ENCODE measurements around the gene RPS15A. TPM values are rescaled to one million over a fixed set of nuclear protein-coding genes. Genes with fewer than 3 reads are reported as not detected.

RPS15A gene
- polyA plus RNA-seq, 2 of the 4 experiments (the other 2 are of a cell fraction) = 1,817 to 4,362 TPM

DNA sequence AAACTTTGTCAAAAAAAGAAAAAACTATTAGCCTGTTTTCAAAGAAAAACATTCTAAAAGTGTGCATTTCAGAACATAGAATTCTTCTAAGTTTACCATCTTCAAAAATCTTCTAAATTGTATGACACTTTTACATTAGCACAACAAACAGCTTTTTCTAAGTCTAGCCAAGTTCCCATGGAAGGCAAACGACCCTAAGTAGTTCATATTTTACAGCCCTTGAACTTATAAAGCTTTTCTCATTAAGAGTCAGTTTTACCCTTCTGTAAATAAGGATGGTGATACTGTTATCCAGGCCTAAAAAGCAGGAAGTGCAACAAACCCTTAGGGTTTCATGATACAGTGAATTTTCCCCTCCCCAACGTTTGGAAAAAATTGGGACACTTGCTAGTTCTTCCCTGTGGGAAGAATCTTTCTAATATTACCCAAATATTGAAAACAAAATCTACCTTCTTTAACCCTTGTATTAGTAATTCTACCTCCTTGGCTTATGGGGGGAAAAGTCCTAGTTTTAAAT, 15.2 kb upstream of the RPS15A start:
- CTCF ChIA-PET = interaction anchor here (0.9 to 1.6 kb wide), 4 partner anchors 12 to 164 kb away, joined by 3 to 5 read pairs (median 3); no protein-coding TSS in a partner anchor
- Histone ChIP-seq H3K4me3 (no peak overlapping the region), H3K4me1 (peaks cover 34% of the 10 kb centered on the region), H3K9me3 (no peaks in the 10 kb centered on the region), H3K4me2 (no peak overlapping the region), H3K27ac (0 out of 6 replicates have a peak overlapping the region, but pooled peaks of 1 of the 2 experiments have one; percentile 17)
- TF ChIP-seq RAD21 (conservative IDR thresholded peaks at IDR 0.05 in 1 of 2, IDR thresholded peaks at IDR 0.05 in 1 of 2) (no peak), MAX (IDR thresholded peaks at IDR 0.05) (no peak), ZFP36 (IDR thresholded peaks at IDR 0.05; ENCODE audit: borderline replicate concordance, partially characterized antibody) (no peak), CBX8 (IDR thresholded peaks at IDR 0.05) (no peak), TFCP2L1 (CRISPR knock-in tag; IDR thresholded peaks at IDR 0.05) (no peak), NFE2L2 (conservative IDR thresholded peaks at IDR 0.05; ENCODE audit: low read length) (no peak)
- WGBS (ENCODE audit: missing lambda C conversion rate) = 17% methylated on average over 2 of the region's 2 CpGs
- no peak for ATAC-seq
- POLR2A ChIA-PET = no interaction called here
- DNase-seq (ENCODE audit: low read depth in 1 of 2, low spot score in 1 of 2) = no peak
- FAIRE-seq = no peak

DNA sequence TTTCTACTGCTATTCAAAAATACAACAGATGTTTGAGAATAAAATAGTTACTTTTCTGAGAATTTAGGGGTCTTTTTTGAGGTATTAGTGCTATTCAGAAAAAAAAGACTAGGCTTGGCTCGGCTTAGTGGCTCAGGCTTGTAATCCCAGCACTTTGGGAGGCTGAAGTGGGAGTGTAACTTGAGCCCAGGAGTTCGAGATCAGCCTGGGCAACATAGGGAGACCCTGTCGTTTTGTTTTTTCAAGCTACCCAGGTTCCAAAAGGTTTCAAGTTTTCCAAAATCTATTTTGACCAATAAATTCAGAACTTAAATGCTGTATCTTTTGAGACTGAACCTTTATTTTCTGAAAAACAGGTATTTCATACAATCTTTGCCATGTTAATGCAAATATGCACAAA, 14.4 kb upstream of the RPS15A start:
- TF ChIP-seq EHMT2 (IDR thresholded peaks at IDR 0.05; ENCODE audit: low read depth) = no peak
- no peak for TF ChIP-seq ZFP36 (IDR thresholded peaks at IDR 0.05; ENCODE audit: borderline replicate concordance, partially characterized antibody)
- TF ChIP-seq JUNB (IDR thresholded peaks at IDR 0.05) = no peak
- no peak for TF ChIP-seq ZSCAN20 (CRISPR knock-in tag; IDR thresholded peaks at IDR 0.05)
- TF ChIP-seq POLR2AphosphoS2 (conservative IDR thresholded peaks at IDR 0.05; ENCODE audit: low read length) = no peak
- TF ChIP-seq, protein P1, sequence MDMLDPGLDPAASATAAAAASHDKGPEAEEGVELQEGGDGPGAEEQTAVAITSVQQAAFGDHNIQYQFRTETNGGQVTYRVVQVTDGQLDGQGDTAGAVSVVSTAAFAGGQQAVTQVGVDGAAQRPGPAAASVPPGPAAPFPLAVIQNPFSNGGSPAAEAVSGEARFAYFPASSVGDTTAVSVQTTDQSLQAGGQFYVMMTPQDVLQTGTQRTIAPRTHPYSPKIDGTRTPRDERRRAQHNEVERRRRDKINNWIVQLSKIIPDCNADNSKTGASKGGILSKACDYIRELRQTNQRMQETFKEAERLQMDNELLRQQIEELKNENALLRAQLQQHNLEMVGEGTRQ (IDR thresholded peaks at IDR 0.05) = no peak
- TF ChIP-seq MAFK (IDR thresholded peaks at IDR 0.05; ENCODE audit: partially characterized antibody) = no peak
- TF ChIP-seq NFE2L2 (conservative IDR thresholded peaks at IDR 0.05; ENCODE audit: low read length) = no peak
- TF ChIP-seq POLR2A (IDR thresholded peaks at IDR 0.05; ENCODE audit: low read length) = no peak
- TF ChIP-seq CHD2 (IDR thresholded peaks at IDR 0.05; ENCODE audit: low read length, partially characterized antibody) = no peak
- no peak for TF ChIP-seq SREBF2 (IDR thresholded peaks at IDR 0.05)
- TF ChIP-seq FOSL2 (IDR thresholded peaks at IDR 0.05) = no peak
- TF ChIP-seq FOSL2 (CRISPR knock-in tag; IDR thresholded peaks at IDR 0.05) = no peak
- TF ChIP-seq NR3C1 (IDR thresholded peaks at IDR 0.05) = no peak
- no peak for TF ChIP-seq MAX (IDR thresholded peaks at IDR 0.05)
- no peak for TF ChIP-seq EHF (CRISPR knock-in tag; IDR thresholded peaks at IDR 0.05)
- CTCF ChIA-PET = interaction anchor here (1.0 to 1.6 kb wide), 4 partner anchors 11 to 142 kb away, joined by 3 to 5 read pairs (median 4); no protein-coding TSS in a partner anchor
- Histone ChIP-seq H3K4me3 (no peak overlapping the region), H3K4me1 (peaks cover 39% of the 10 kb centered on the region), H3K4me2 (peak overlapping the region; percentile 65), H3K27ac (peak overlapping the region; percentile 63 to 76), H3K9me3 (no peaks in the 10 kb centered on the region)
- POLR2A ChIA-PET = interaction anchor here (1.2 kb wide), 1 partner anchor 14 kb away, joined by 8 read pairs; the partner anchor contains the start of gene RPS15A
- no peak for DNase-seq (ENCODE audit: low read depth in 1 of 2, low spot score in 1 of 2)
- WGBS (ENCODE audit: missing lambda C conversion rate) = 15% methylated on average over 3 of the region's 3 CpGs
- no peak for FAIRE-seq
- ATAC-seq = no peak

DNA sequence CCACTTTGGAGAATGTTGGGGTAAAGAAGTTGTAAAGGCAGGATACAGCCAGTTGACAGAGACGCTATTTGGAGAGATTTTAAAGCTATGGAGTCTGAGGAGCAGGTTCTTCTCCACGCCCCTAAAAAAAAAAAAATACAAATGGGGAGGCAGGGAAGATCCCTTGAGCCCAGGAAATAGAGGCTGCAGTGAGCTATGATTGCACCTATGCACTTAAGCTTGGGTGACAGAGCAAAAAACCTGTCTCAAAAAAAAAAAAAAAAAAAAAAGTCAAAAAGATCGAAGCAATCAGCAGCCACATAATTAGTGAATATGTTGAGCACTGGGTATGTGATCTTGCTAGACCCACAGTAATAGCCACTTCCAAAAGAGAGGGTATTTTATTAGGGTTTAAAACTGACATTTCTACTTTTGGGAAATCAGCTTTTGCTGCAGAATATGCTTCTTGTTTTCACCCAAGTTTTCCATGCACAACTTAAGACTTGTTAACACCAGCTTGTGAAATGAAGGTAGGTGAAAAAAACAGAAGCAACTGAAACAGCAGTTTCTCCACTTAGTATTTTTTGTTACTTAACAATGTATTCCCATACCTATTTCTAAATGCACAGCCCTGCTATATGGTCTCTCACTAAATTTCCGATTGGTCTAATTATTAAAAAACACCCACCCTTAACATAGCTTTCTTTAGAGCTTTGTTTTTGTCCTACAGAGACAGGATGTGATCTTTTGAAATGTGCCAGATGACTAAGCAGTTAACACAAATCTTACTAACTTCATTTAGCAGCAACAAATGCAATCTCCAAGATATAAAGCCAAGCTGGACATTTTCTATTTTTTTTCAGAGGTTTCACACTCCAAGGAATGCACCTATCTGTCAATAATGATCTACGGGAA, 13.7 kb upstream of the RPS15A start:
- Histone ChIP-seq H3K9me3 (no peaks in the 10 kb centered on the region), H3K4me2 (peak overlapping the region; percentile 65), H3K4me3 (no peak overlapping the region), H3K4me1 (peaks cover 46% of the 10 kb centered on the region), H3K27ac (peak overlapping the region; percentile 63 to 76)
- ChIA-PET POLR2A (interaction anchor here (0.6 to 1.2 kb wide), 4 partner anchors 11 to 215 kb away, joined by 5 to 8 read pairs (median 6); partner anchors contain the start of gene RPS15A), CTCF (interaction anchor here (1.0 to 1.6 kb wide), 4 partner anchors 11 to 142 kb away, joined by 3 to 5 read pairs (median 4); no protein-coding TSS in a partner anchor)
- DNase-seq (ENCODE audit: low read depth in 1 of 2, low spot score in 1 of 2) (no peak), ATAC-seq (no peak), FAIRE-seq (no peak)
- 35% methylated on average over 5 of the region's 5 CpGs for WGBS (ENCODE audit: missing lambda C conversion rate)
- no peak for TF ChIP-seq HOXB5 (CRISPR knock-in tag; IDR thresholded peaks at IDR 0.05)
- no peak for TF ChIP-seq ZC3H11A (IDR thresholded peaks at IDR 0.05)
- TF ChIP-seq RARB (CRISPR knock-in tag; IDR thresholded peaks at IDR 0.05) = no peak
- TF ChIP-seq CBX8 (IDR thresholded peaks at IDR 0.05) = no peak
- no peak for TF ChIP-seq PBX3 (IDR thresholded peaks at IDR 0.05)
- no peak for TF ChIP-seq JUNB (IDR thresholded peaks at IDR 0.05)
- no peak for TF ChIP-seq ELK1 (IDR thresholded peaks at IDR 0.05; ENCODE audit: low read depth, low read length)
- TF ChIP-seq KDM5A (IDR thresholded peaks at IDR 0.05) = no peak
- TF ChIP-seq, protein P2, sequence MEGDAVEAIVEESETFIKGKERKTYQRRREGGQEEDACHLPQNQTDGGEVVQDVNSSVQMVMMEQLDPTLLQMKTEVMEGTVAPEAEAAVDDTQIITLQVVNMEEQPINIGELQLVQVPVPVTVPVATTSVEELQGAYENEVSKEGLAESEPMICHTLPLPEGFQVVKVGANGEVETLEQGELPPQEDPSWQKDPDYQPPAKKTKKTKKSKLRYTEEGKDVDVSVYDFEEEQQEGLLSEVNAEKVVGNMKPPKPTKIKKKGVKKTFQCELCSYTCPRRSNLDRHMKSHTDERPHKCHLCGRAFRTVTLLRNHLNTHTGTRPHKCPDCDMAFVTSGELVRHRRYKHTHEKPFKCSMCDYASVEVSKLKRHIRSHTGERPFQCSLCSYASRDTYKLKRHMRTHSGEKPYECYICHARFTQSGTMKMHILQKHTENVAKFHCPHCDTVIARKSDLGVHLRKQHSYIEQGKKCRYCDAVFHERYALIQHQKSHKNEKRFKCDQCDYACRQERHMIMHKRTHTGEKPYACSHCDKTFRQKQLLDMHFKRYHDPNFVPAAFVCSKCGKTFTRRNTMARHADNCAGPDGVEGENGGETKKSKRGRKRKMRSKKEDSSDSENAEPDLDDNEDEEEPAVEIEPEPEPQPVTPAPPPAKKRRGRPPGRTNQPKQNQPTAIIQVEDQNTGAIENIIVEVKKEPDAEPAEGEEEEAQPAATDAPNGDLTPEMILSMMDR (IDR thresholded peaks at IDR 0.05) = no peak
- TF ChIP-seq, protein P1 (IDR thresholded peaks at IDR 0.05) = no peak
- no peak for TF ChIP-seq EHF (CRISPR knock-in tag; IDR thresholded peaks at IDR 0.05)
- TF ChIP-seq EP300 (IDR thresholded peaks at IDR 0.05) = no peak
